GM23338 (cell line): ENCODE results near the gene GCHFR.

Experiments
- CTCF ChIP-seq, 2 experiments: fragments of 200-600 bp in 1 of 2; sonication (generic) in 1 of 2; conservative IDR thresholded peaks; 2 replicates each; pipeline versions ENCODE4 v1.5.1 to v1.6.1; 2016 to 2017; ENCODE audit warnings: antibody characterized with exemption in 2 of 2, low read depth in 2 of 2, mild to moderate bottlenecking in 2 of 2, moderate library complexity in 1 of 2
- EZH2phosphoT487 ChIP-seq: fragments of 200-600 bp; sonication (generic); IDR thresholded peaks from one replicate; pipeline ENCODE4 v1.8.1; 2018; ENCODE audit warnings: antibody characterized with exemption; ENCODE audit not compliant: unreplicated experiment
- JUNB ChIP-seq: IDR thresholded peaks from one replicate; pipeline ENCODE4 v1.6.1; 2016; ENCODE audit warnings: antibody characterized with exemption; ENCODE audit not compliant: unreplicated experiment
- POLR2AphosphoS5 ChIP-seq: IDR thresholded peaks from 2 replicates; pipeline ENCODE4 v1.6.1; 2016; ENCODE audit warnings: antibody characterized with exemption, low read depth

- TF ChIP-seq CTCF (conservative IDR thresholded peaks at IDR 0.05; ENCODE audit: low read depth in 2 of 2) = no peak
- no peak for TF ChIP-seq EZH2phosphoT487
- TF ChIP-seq JUNB = no peak
- TF ChIP-seq POLR2AphosphoS5 = no peak
These were observed 12.1 kb downstream of the GCHFR start for GRCh38 chr15:40775740-40776536.
